ENCODE results near the gene BRINP3. TPM values are rescaled to one million over a fixed set of nuclear protein-coding genes. Genes with fewer than 3 reads are reported as not detected.

The BRINP3 gene
- total RNA-seq, 1 donor from 2014 or later, result not detected

GRCh38 chr1:190323530-190323929 lies 154.1 kb downstream of the BRINP3 start:
- FAIRE-seq (no peak), DNase-seq (ENCODE audit: low read depth) (no peak)
- H3K36me3 ChIP-seq (ENCODE audit: control insufficient read depth, insufficient read depth, low read length), result no peaks in the 10 kb centered on the region
- no peaks in the 10 kb centered on the region for H3K27me3 ChIP-seq (ENCODE audit: control insufficient read depth, insufficient read depth, low read length)
- no peak for TF ChIP-seq CTCF (IDR thresholded peaks at IDR 0.05; ENCODE audit: insufficient read depth, low read length, severe bottlenecking)
- H3K4me3 ChIP-seq (ENCODE audit: low read depth, low read length), result no peak overlapping the region

- no peak for FAIRE-seq
- H3K36me3 ChIP-seq (ENCODE audit: control insufficient read depth, insufficient read depth, low read length), result no peaks in the 10 kb centered on the region
- H3K27me3 ChIP-seq (ENCODE audit: control insufficient read depth, insufficient read depth, low read length), result no peaks in the 10 kb centered on the region
- DNase-seq (ENCODE audit: low read depth), result no peak
- no peak for TF ChIP-seq CTCF (IDR thresholded peaks at IDR 0.05; ENCODE audit: insufficient read depth, low read length, severe bottlenecking)
- no peak overlapping the region for H3K4me3 ChIP-seq (ENCODE audit: low read depth, low read length)
Observed at GRCh38 chr1:190322274-190322673, 155.4 kb downstream of the BRINP3 start.

GRCh38 chr1:190320952-190321351 lies 156.7 kb downstream of the BRINP3 start:
- FAIRE-seq, result no peak
- Histone ChIP-seq H3K4me3 (ENCODE audit: low read depth, low read length) (no peak overlapping the region), H3K27me3 (ENCODE audit: control insufficient read depth, insufficient read depth, low read length) (no peaks in the 10 kb centered on the region), H3K36me3 (ENCODE audit: control insufficient read depth, insufficient read depth, low read length) (no peaks in the 10 kb centered on the region)
- peak; percentile 13 for DNase-seq (ENCODE audit: low read depth)
- no peak for TF ChIP-seq CTCF (IDR thresholded peaks at IDR 0.05; ENCODE audit: insufficient read depth, low read length, severe bottlenecking)

GRCh38 chr1:190312763-190313162 lies 164.9 kb downstream of the BRINP3 start:
- Histone ChIP-seq H3K27me3 (ENCODE audit: control insufficient read depth, insufficient read depth, low read length) (no peaks in the 10 kb centered on the region), H3K4me3 (ENCODE audit: low read depth, low read length) (no peak overlapping the region), H3K36me3 (ENCODE audit: control insufficient read depth, insufficient read depth, low read length) (no peaks in the 10 kb centered on the region)
- FAIRE-seq (no peak), DNase-seq (ENCODE audit: low read depth) (no peak)
- TF ChIP-seq CTCF (IDR thresholded peaks at IDR 0.05; ENCODE audit: insufficient read depth, low read length, severe bottlenecking), result no peak

- no peak for FAIRE-seq
- H3K4me3 ChIP-seq (ENCODE audit: low read depth, low read length), result no peak overlapping the region
- TF ChIP-seq CTCF (IDR thresholded peaks at IDR 0.05; ENCODE audit: insufficient read depth, low read length, severe bottlenecking), result no peak
- H3K27me3 ChIP-seq (ENCODE audit: control insufficient read depth, insufficient read depth, low read length), result no peaks in the 10 kb centered on the region
- DNase-seq (ENCODE audit: low read depth), result no peak
- H3K36me3 ChIP-seq (ENCODE audit: control insufficient read depth, insufficient read depth, low read length), result no peaks in the 10 kb centered on the region
Observed at GRCh38 chr1:190303501-190303900, 174.2 kb downstream of the BRINP3 start.

GRCh38 chr1:190296453-190296852 lies 181.2 kb downstream of the BRINP3 start:
- FAIRE-seq (no peak), DNase-seq (ENCODE audit: low read depth) (no peak)
- TF ChIP-seq CTCF (IDR thresholded peaks at IDR 0.05; ENCODE audit: insufficient read depth, low read length, severe bottlenecking), result no peak
- no peaks in the 10 kb centered on the region for H3K27me3 ChIP-seq (ENCODE audit: control insufficient read depth, insufficient read depth, low read length)
- no peaks in the 10 kb centered on the region for H3K36me3 ChIP-seq (ENCODE audit: control insufficient read depth, insufficient read depth, low read length)
- no peak overlapping the region for H3K4me3 ChIP-seq (ENCODE audit: low read depth, low read length)
